Mucosa of descending colon (tissue), 3 donors: ENCODE results near the gene ATP2A2. TPM values are rescaled to one million over a fixed set of nuclear protein-coding genes. Genes with fewer than 3 reads are reported as not detected.
A peak's percentile ranks its signal among the peaks of the same experiment; 100 is the strongest.

Experiments used
- ATAC-seq: fragments of 200-7000 bp; cut with Tn5 transposase; one replicate; pipeline ENCODE4 v1.9.1; 2020; ENCODE audit warnings: mild to moderate bottlenecking, moderate library complexity
- DNase-seq, 3 donors: peaks; one replicate each; pipeline ENCODE4 v3.0.0-alpha.2; 2020
- H3K36me3 ChIP-seq: fragments of 200-600 bp; one replicate; pipeline ENCODE4 v1.8.0; 2021; ENCODE audit warnings: low read depth, mild to moderate bottlenecking
- H3K4me1 ChIP-seq: fragments of 200-600 bp; one replicate; pipeline ENCODE4 v1.8.0; 2021; ENCODE audit warnings: low read depth, mild to moderate bottlenecking
- H3K4me3 ChIP-seq: fragments of 200-600 bp; one replicate; pipeline ENCODE4 v1.8.0; 2021; ENCODE audit warnings: mild to moderate bottlenecking
- H3K9me3 ChIP-seq: fragments of 200-600 bp; one replicate; pipeline ENCODE4 v1.8.0; 2021; ENCODE audit warnings: mild to moderate bottlenecking
- intact Hi-C, 2 donors: fragments of 100-400 bp; cut with DNase I in 1 of 2; cut with micrococcal nuclease in 1 of 2; formaldehyde crosslinking; loops; one replicate each; pipeline versions ENCODE4 v1.11.0 to v1.11.1; 2022; cut with DNase I, micrococcal nuclease
- total RNA-seq, 3 donors: library from RNA; stranded (reverse); fragmentation: NEBNext Ultra II Directional in 2 of 3; extraction: Animal tissue kit (Norgen Biotek cat#: 25700) in 2 of 3; gene quantifications; one replicate each; pipeline versions ENCODE4 v1.2.1 to v1.2.4, GENCODE V29; 2021 to 2023
- TF ChIP-seq, protein P1 (sequence below): fragments of 200-600 bp; IDR thresholded peaks from one replicate; pipeline ENCODE4 v1.8.0; 2022; ENCODE audit warnings: antibody characterized with exemption, mild to moderate bottlenecking
- donor health status: DM: no; HTN: no; CAD: no; lungs with moderate emphysema.
- donor health status: DM: no; HTN: no; CAD: no.
- donor health status: DM: no; HTN: yes; CAD: no.

Gene ATP2A2
- total RNA-seq, 3 donors from 2014 or later = 242 to 287 (median 259) TPM

DNA sequence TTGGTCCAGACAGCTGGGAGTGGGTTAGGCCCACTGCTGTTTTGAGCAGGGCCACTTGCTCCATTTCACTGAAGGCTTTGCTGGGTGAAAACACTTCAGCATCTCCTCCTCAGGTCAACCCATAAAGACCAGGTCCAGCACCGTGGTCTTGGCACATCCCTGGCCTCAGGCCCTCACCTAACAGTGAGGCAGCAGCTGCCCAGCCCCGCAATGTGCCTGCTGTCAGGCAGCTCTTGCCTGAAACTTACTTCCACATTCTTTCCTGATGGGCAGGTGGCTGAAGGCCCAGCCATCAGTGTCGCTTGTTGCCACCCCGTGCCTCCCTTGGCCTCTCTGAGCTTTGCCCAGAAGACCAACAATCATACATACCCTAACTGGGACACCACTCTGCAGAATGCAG, 68.0 kb downstream of the ATP2A2 start:
- ATAC-seq = no peak
- H3K36me3 ChIP-seq = peaks cover 12% of the 10 kb centered on the region

DNA sequence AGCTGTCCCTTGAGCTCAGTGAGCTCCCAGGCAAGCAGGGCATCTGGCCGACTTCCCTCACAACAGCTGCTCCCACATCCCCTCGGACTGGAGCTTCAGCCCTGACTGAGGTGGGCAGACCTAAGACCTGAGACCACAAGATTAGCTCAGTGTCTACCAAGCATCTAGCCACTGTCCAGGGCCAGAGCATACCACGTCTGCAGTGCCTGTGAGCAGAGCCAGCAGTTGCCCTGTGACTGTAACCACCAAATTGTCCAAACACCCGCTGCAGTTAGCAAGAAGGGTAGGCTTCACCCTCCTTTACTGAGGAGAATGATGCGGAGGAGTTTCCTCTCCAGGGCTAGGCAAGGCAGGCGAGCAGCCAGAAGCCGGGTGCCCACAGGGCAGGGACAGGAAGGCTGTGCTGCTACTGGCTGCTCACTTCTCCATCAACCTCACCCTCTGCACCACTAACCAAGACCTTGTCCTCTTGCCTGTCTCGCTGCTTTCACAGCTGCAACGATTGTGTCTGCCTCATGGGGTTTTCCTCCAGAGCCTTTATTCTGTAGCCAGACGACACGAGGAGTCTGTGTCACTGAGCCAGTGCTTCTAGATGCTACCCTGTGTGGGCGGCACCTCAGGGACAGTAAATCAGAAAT, 68.6 kb downstream of the ATP2A2 start:
- no peaks in the 10 kb centered on the region for H3K4me1 ChIP-seq
- H3K4me3 ChIP-seq = no peak overlapping the region
- H3K36me3 ChIP-seq = peaks cover 8% of the 10 kb centered on the region
- H3K9me3 ChIP-seq = no peaks in the 10 kb centered on the region
- TF ChIP-seq, protein P1, sequence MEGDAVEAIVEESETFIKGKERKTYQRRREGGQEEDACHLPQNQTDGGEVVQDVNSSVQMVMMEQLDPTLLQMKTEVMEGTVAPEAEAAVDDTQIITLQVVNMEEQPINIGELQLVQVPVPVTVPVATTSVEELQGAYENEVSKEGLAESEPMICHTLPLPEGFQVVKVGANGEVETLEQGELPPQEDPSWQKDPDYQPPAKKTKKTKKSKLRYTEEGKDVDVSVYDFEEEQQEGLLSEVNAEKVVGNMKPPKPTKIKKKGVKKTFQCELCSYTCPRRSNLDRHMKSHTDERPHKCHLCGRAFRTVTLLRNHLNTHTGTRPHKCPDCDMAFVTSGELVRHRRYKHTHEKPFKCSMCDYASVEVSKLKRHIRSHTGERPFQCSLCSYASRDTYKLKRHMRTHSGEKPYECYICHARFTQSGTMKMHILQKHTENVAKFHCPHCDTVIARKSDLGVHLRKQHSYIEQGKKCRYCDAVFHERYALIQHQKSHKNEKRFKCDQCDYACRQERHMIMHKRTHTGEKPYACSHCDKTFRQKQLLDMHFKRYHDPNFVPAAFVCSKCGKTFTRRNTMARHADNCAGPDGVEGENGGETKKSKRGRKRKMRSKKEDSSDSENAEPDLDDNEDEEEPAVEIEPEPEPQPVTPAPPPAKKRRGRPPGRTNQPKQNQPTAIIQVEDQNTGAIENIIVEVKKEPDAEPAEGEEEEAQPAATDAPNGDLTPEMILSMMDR = no peak
- DNase-seq (no peak), ATAC-seq (peak; percentile 16)
- intact Hi-C loops = no loop called here

More for the DNA sequence above, 68.0 kb downstream of the ATP2A2 start:
- H3K4me1 ChIP-seq = no peaks in the 10 kb centered on the region
- TF ChIP-seq, protein P1 = no peak
- no peaks in the 10 kb centered on the region for H3K9me3 ChIP-seq
- no peak overlapping the region for H3K4me3 ChIP-seq
- DNase-seq = no peak
- intact Hi-C loops = no loop called here

DNA sequence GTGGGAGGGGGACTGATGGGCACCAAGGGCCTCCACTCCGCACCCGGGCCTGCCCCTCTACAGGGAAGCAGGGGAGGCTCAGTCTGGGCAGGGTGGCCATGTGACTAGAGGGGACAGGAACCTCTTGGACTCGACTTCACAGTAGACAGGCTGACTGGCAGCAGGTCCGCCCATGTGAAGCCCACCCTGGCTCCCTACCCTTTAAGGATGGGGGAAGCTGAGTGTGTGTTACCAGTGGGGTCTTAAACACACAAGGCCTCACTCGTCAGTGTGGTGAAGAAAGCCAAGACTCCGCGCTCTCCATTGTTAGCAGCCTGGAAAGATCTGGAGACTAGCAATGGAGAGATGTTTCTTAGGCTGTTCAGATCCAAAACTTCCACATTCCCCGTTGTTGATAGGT, 70.1 kb downstream of the ATP2A2 start:
- DNase-seq (no peak), ATAC-seq (no peak)
- H3K36me3 ChIP-seq = peaks cover 4% of the 10 kb centered on the region
- no peaks in the 10 kb centered on the region for H3K9me3 ChIP-seq
- TF ChIP-seq, protein P1 = no peak
- no peak overlapping the region for H3K4me3 ChIP-seq
- intact Hi-C loops = no loop called here
- H3K4me1 ChIP-seq = no peaks in the 10 kb centered on the region

DNA sequence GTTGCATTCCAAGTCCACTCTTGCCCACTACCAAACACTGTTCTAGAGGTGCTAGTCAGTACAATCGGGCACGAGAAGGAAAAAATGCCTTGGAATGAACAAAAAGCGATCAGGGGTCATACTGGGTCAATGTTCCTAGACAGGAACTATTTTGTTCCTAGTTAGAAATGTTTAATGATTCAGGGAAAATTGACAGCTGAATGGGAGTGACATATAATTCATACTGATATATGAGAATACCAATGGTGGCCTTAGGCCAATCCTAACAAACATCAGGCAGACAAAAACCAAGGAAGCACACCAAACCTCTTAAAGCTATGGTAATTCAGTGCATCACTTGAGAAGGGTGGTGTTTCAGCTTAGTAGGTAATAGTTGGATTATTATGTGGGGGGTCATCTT, 71.4 kb downstream of the ATP2A2 start:
- ATAC-seq (no peak), DNase-seq (no peak)
- Histone ChIP-seq H3K9me3 (no peaks in the 10 kb centered on the region), H3K4me3 (no peak overlapping the region), H3K36me3 (no peaks in the 10 kb centered on the region), H3K4me1 (no peaks in the 10 kb centered on the region)
- intact Hi-C loops = no loop called here
- TF ChIP-seq, protein P1 = no peak

DNA sequence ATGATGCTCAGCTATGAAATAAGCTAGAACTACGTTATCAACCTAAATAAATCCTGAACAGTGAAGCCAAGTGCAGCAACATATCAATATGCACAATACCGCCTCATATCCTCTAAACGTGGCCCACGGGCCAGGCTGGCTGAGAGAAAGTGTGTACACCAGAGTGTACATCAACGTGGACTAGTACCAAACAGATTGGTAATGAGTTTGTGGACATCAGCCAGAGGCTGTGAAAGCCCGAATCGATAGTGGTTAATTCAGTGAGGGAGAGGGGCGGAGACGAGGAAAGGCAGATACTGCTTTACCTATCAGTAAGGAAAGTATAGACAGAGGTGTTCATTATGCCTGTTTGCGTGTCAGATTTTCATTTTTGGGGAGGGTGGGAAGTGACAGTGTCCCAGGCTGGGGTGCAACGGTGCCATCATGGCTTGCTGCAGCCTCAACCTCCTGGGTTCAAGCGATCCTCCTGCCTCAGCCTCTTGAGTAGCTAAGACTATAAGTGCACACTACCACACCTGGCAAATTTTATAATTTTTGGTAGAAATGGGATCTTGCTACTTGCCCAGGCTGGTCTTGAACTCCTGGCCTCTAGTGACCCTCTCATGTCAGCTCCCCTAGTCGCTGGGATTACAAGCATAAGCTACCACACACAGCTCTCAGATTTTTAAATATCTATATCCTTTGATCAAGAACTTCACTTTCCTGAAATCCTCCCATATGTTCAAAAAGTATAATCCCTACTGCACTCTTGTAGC, 72.3 kb downstream of the ATP2A2 start:
- ATAC-seq = no peak
- no peaks in the 10 kb centered on the region for H3K36me3 ChIP-seq

More for the DNA sequence above, 72.3 kb downstream of the ATP2A2 start:
- Histone ChIP-seq H3K4me1 (no peaks in the 10 kb centered on the region), H3K9me3 (no peaks in the 10 kb centered on the region), H3K4me3 (no peak overlapping the region)
- DNase-seq = no peak
- intact Hi-C loops = no loop called here
- TF ChIP-seq, protein P1 = no peak
